Liver (tissue), 9 donors: Measurements from ENCODE around the gene KLF3. TPM values are rescaled to one million over a fixed set of nuclear protein-coding genes. Genes with fewer than 3 reads are reported as not detected.

ENCODE experiments used
- DNase-seq: peaks from one replicate; pipeline ENCODE4 v3.0.0-alpha.2; 2017; ENCODE audit warnings: low spot score
- H3K27ac ChIP-seq, 2 donors: one replicate each; pipeline ENCODE4 v1.7.0; 2013; ENCODE audit warnings: inconsistent platforms in 2 of 2, low read length in 2 of 2, control low read depth in 1 of 2, low read depth in 1 of 2, mild to moderate bottlenecking in 1 of 2
- H3K27me3 ChIP-seq, 4 donors: one replicate each; pipeline versions ENCODE4 v1.6.1 to v1.7.0; 2013; ENCODE audit warnings: low read length in 3 of 4, inconsistent platforms in 1 of 4, mild to moderate bottlenecking in 1 of 4, moderate library complexity in 1 of 4; ENCODE audit not compliant: control insufficient read depth in 4 of 4, insufficient read depth in 4 of 4
- H3K36me3 ChIP-seq, 4 donors: one replicate each; pipeline versions ENCODE4 v1.6.1 to v1.7.0; 2013; ENCODE audit warnings: low read length in 3 of 4, mild to moderate bottlenecking in 3 of 4, low read depth in 1 of 4, moderate library complexity in 1 of 4; ENCODE audit not compliant: control insufficient read depth in 4 of 4, insufficient read depth in 3 of 4
- H3K4me1 ChIP-seq, 4 donors: one replicate each; pipeline versions ENCODE4 v1.6.1 to v1.7.0; 2013; ENCODE audit warnings: low read length in 3 of 4, mild to moderate bottlenecking in 3 of 4, moderate library complexity in 1 of 4; ENCODE audit not compliant: control insufficient read depth in 4 of 4, insufficient read depth in 4 of 4
- H3K4me3 ChIP-seq, 3 donors: one replicate each; pipeline versions ENCODE4 v1.6.1 to v1.7.0; 2013; ENCODE audit warnings: low read length in 3 of 3, control low read depth in 1 of 3, low read depth in 1 of 3, mild to moderate bottlenecking in 1 of 3
- H3K9ac ChIP-seq, 2 donors: one replicate each; pipeline ENCODE4 v1.7.0; 2013; ENCODE audit warnings: low read length in 2 of 2, mild to moderate bottlenecking in 2 of 2, moderate library complexity in 2 of 2, control low read depth in 1 of 2, low read depth in 1 of 2
- H3K9me3 ChIP-seq, 4 donors: one replicate each; pipeline versions ENCODE4 v1.6.1 to v1.7.0; 2013; ENCODE audit warnings: low read length in 3 of 4; ENCODE audit not compliant: control insufficient read depth in 4 of 4
- ATF3 ChIP-seq: IDR thresholded peaks from 2 replicates; pipeline ENCODE4 v1.6.1; 2016; ENCODE audit warnings: antibody characterized with exemption
- CTCF ChIP-seq: fragments of 150-350 bp; IDR thresholded peaks from 2 replicates; pipeline ENCODE4 v1.5.1; 2017; ENCODE audit warnings: improper control_type of control experiment, low read depth, low read length; ENCODE audit not compliant: missing input control
- EGR1 ChIP-seq, 2 donors: IDR thresholded peaks; 2 replicates each; pipeline ENCODE4 v1.6.1; 2016 to 2018; ENCODE audit warnings: antibody characterized with exemption in 2 of 2, low read depth in 2 of 2
- FOXA1 ChIP-seq: IDR thresholded peaks from 2 replicates; pipeline ENCODE4 v1.6.1; 2016; ENCODE audit warnings: antibody characterized with exemption
- FOXA2 ChIP-seq: IDR thresholded peaks from 2 replicates; pipeline ENCODE4 v1.6.1; 2016; ENCODE audit warnings: antibody characterized with exemption
- GABPA ChIP-seq, 2 donors: IDR thresholded peaks in 1 of 2; conservative IDR thresholded peaks in 1 of 2; 2 replicates each; pipeline ENCODE4 v1.6.1; 2016; ENCODE audit warnings: antibody characterized with exemption in 2 of 2, mild to moderate bottlenecking in 1 of 2, moderate library complexity in 1 of 2
- HNF4A ChIP-seq, 2 donors: conservative IDR thresholded peaks; 2 replicates each; pipeline ENCODE4 v1.6.1; 2016; ENCODE audit warnings: antibody characterized with exemption in 2 of 2, mild to moderate bottlenecking in 2 of 2
- HNF4G ChIP-seq: IDR thresholded peaks from 2 replicates; pipeline ENCODE4 v1.6.1; 2016; ENCODE audit warnings: antibody characterized with exemption
- JUND ChIP-seq, 2 donors: IDR thresholded peaks; 2 replicates each; pipeline ENCODE4 v1.6.1; 2016; ENCODE audit warnings: antibody characterized with exemption in 2 of 2
- MAX ChIP-seq: IDR thresholded peaks from 2 replicates; pipeline ENCODE4 v1.6.1; 2016; ENCODE audit warnings: antibody characterized with exemption
- NR2F2 ChIP-seq: IDR thresholded peaks from 2 replicates; pipeline ENCODE4 v1.6.1; 2016; ENCODE audit warnings: antibody characterized with exemption
- RAD21 ChIP-seq, 2 donors: IDR thresholded peaks; 2 replicates each; pipeline ENCODE4 v1.6.1; 2016; ENCODE audit warnings: antibody characterized with exemption in 2 of 2, mild to moderate bottlenecking in 2 of 2
- REST ChIP-seq: IDR thresholded peaks from 2 replicates; pipeline ENCODE4 v1.6.1; 2016; ENCODE audit warnings: antibody characterized with exemption, mild to moderate bottlenecking
- RXRA ChIP-seq, 2 donors: IDR thresholded peaks; 2 replicates each; pipeline ENCODE4 v1.6.1; 2017 to 2018; ENCODE audit warnings: antibody characterized with exemption in 2 of 2, mild to moderate bottlenecking in 1 of 2
- SP1 ChIP-seq: IDR thresholded peaks from 2 replicates; pipeline ENCODE4 v1.6.1; 2018; ENCODE audit warnings: antibody characterized with exemption, mild to moderate bottlenecking
- TAF1 ChIP-seq: conservative IDR thresholded peaks from 2 replicates; pipeline ENCODE4 v1.6.1; 2016; ENCODE audit warnings: antibody characterized with exemption, mild to moderate bottlenecking
- YY1 ChIP-seq: IDR thresholded peaks from 2 replicates; pipeline ENCODE4 v1.6.1; 2016; ENCODE audit warnings: antibody characterized with exemption, mild to moderate bottlenecking
- ZBTB33 ChIP-seq: IDR thresholded peaks from 2 replicates; pipeline ENCODE4 v1.6.1; 2016; ENCODE audit warnings: antibody characterized with exemption
- whole genome bisulfite sequencing: extraction: QIAGEN DNeasy Blood & Tissue Kit; methylation state at CpG from one replicate; pipeline ENCODE4 v1.1.7; 2013; 5-methylcytosine and 5-hydroxymethylcytosine counted together
- polyA plus RNA-seq, 2 donors: library from polyadenylated mRNA; stranded (reverse) in 1 of 2; unstranded in 1 of 2; fragments of 200-250 nt in 1 of 2; fragments of >200 nt in 1 of 2; fragmentation: Nextera tagmentation in 1 of 2; extraction: Ambion mirVana in 1 of 2; gene quantifications; one replicate each; pipeline versions ENCODE4 v1.2.1 to v1.2.3, GENCODE V29; 2013 to 2015
- total RNA-seq, 2 donors: library from RNA; depleted of rRNA; stranded (reverse); fragments of >200 nt; gene quantifications; one replicate each; pipeline ENCODE4 v1.2.3, GENCODE V29; 2014
- donor health status: healthy.
- donor health status: healthy.
- donor health status: healthy.
- donor health status: healthy.
- donor health status: healthy.

KLF3 gene
- total and polyA plus RNA-seq, 4 donors: 11.1 to 77.5 (median 21.0) TPM

GRCh38 chr4:38698176-38698575 is 34.2 kb downstream of the KLF3 start:
- TF ChIP-seq NR2F2: no peak
- TF ChIP-seq HNF4G: no peak
- TF ChIP-seq HNF4A (conservative IDR thresholded peaks at IDR 0.05): no peak
- no peak for TF ChIP-seq RAD21 (IDR thresholded peaks at IDR 0.05)
- TF ChIP-seq ZBTB33: no peak
- no peak for TF ChIP-seq YY1
- TF ChIP-seq SP1: no peak
- no peak for TF ChIP-seq RXRA (IDR thresholded peaks at IDR 0.05)
- no peak for TF ChIP-seq FOXA1
- no peak for TF ChIP-seq FOXA2
- no peak for TF ChIP-seq JUND (IDR thresholded peaks at IDR 0.05)
- TF ChIP-seq MAX: no peak
- no peak for TF ChIP-seq ATF3
- TF ChIP-seq GABPA (IDR thresholded peaks at IDR 0.05 in 1 of 2, conservative IDR thresholded peaks at IDR 0.05 in 1 of 2): no peak
- no peak for TF ChIP-seq CTCF
- no peak for TF ChIP-seq EGR1 (IDR thresholded peaks at IDR 0.05; ENCODE audit: low read depth in 2 of 2)
- no peak for TF ChIP-seq REST
- TF ChIP-seq TAF1: no peak

More at GRCh38 chr4:38698176-38698575, 34.2 kb downstream of the KLF3 start:
- 98% methylated on average over 1 of the region's 1 CpG for WGBS
- H3K36me3 ChIP-seq: peaks cover 9 to 46% (median 40%) of the 10 kb centered on the region in 4 donors
- H3K9me3 ChIP-seq: no peaks in the 10 kb centered on the region
- no peaks in the 10 kb centered on the region for H3K27me3 ChIP-seq
- H3K27ac ChIP-seq: no peak overlapping the region
- no peak for DNase-seq
- H3K4me3 ChIP-seq: no peak overlapping the region
- H3K4me1 ChIP-seq: no peaks in the 10 kb centered on the region
- H3K9ac ChIP-seq: no peak overlapping the region
